MM.1S (cell line): ENCODE data around the gene SRRM1.

Experiments
- DNase-seq: peaks from one replicate; pipeline ENCODE4 v3.0.0-alpha.2; 2015
- H2AFZ ChIP-seq: fragments of 300-600 bp; sonication (generic); 2 replicates; pipeline ENCODE4 v1.6.0; 2016; ENCODE audit warnings: antibody characterized with exemption, low read length
- H3F3A ChIP-seq: fragments of 300-600 bp; sonication (generic); 2 replicates; pipeline ENCODE4 v1.6.1; 2016; ENCODE audit warnings: mild to moderate bottlenecking, antibody characterized with exemption, low read length, moderate library complexity, mixed read lengths; ENCODE audit not compliant: insufficient read depth
- H3K27ac ChIP-seq: fragments of 300-600 bp; sonication (generic); 2 replicates; pipeline ENCODE4 v1.5.1; 2016; ENCODE audit warnings: mild to moderate bottlenecking, low read length
- H3K27me3 ChIP-seq: fragments of 300-600 bp; sonication (generic); replicated peaks from 2 replicates; pipeline ENCODE4 v1.6.0; 2016; ENCODE audit warnings: low read length; ENCODE audit not compliant: insufficient read depth
- H3K36me3 ChIP-seq: fragments of 300-600 bp; sonication (generic); replicated peaks from 2 replicates; pipeline ENCODE4 v1.6.1; 2016; ENCODE audit warnings: mild to moderate bottlenecking, low read length, mixed read lengths; ENCODE audit not compliant: insufficient read depth
- H3K4me1 ChIP-seq: fragments of 300-600 bp; sonication (generic); 2 replicates; pipeline ENCODE4 v1.6.1; 2016; ENCODE audit warnings: low read length, mixed read lengths
- H3K4me2 ChIP-seq: fragments of 300-600 bp; sonication (generic); 2 replicates; pipeline ENCODE4 v1.6.0; 2016; ENCODE audit warnings: low read depth, low read length
- H3K4me3 ChIP-seq: fragments of 300-600 bp; sonication (generic); 2 replicates; pipeline ENCODE4 v1.5.1; 2016; ENCODE audit warnings: low read length, mixed read lengths
- H3K79me2 ChIP-seq: fragments of 300-600 bp; sonication (generic); 2 replicates; pipeline ENCODE4 v1.6.1; 2016; ENCODE audit warnings: mixed run types, low read length, mixed read lengths
- H3K9ac ChIP-seq: fragments of 300-600 bp; sonication (generic); 2 replicates; pipeline ENCODE4 v1.6.1; 2016; ENCODE audit warnings: low read length, mixed read lengths
- H3K9me2 ChIP-seq: fragments of 300-600 bp; sonication (generic); replicated peaks from 2 replicates; pipeline ENCODE4 v1.6.1; 2016; ENCODE audit warnings: mild to moderate bottlenecking, low read length, mixed read lengths; ENCODE audit not compliant: insufficient read depth
- H3K9me3 ChIP-seq: fragments of 300-600 bp; sonication (generic); replicated peaks from 2 replicates; pipeline ENCODE4 v1.6.1; 2016; ENCODE audit warnings: mild to moderate bottlenecking, low read length, mixed read lengths; ENCODE audit not compliant: insufficient read depth
- H4K20me1 ChIP-seq: fragments of 300-600 bp; sonication (generic); 2 replicates; pipeline ENCODE4 v1.6.1; 2016; ENCODE audit warnings: mild to moderate bottlenecking, low read length, moderate library complexity, mixed read lengths; ENCODE audit not compliant: insufficient read depth
- EZH2 ChIP-seq: fragments of 300-600 bp; sonication (generic); optimal IDR thresholded peaks from 2 replicates; pipeline ENCODE3; 2017; ENCODE audit warnings: low read depth, mild to moderate bottlenecking, antibody characterized with exemption, low read length, mixed read lengths
- EZH2phosphoT487 ChIP-seq: fragments of 300-600 bp; sonication (generic); IDR thresholded peaks from 2 replicates; pipeline ENCODE4 v1.6.1; 2018; ENCODE audit warnings: antibody characterized with exemption, low read length
- TF ChIP-seq, protein P1 (sequence below): fragments of 300-600 bp; sonication (generic); IDR thresholded peaks from 2 replicates; pipeline ENCODE4 v1.5.1; 2016; ENCODE audit warnings: antibody characterized with exemption, low read length, mixed read lengths

The SRRM1 gene, protein sequence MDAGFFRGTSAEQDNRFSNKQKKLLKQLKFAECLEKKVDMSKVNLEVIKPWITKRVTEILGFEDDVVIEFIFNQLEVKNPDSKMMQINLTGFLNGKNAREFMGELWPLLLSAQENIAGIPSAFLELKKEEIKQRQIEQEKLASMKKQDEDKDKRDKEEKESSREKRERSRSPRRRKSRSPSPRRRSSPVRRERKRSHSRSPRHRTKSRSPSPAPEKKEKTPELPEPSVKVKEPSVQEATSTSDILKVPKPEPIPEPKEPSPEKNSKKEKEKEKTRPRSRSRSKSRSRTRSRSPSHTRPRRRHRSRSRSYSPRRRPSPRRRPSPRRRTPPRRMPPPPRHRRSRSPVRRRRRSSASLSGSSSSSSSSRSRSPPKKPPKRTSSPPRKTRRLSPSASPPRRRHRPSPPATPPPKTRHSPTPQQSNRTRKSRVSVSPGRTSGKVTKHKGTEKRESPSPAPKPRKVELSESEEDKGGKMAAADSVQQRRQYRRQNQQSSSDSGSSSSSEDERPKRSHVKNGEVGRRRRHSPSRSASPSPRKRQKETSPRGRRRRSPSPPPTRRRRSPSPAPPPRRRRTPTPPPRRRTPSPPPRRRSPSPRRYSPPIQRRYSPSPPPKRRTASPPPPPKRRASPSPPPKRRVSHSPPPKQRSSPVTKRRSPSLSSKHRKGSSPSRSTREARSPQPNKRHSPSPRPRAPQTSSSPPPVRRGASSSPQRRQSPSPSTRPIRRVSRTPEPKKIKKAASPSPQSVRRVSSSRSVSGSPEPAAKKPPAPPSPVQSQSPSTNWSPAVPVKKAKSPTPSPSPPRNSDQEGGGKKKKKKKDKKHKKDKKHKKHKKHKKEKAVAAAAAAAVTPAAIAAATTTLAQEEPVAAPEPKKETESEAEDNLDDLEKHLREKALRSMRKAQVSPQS

DNA sequence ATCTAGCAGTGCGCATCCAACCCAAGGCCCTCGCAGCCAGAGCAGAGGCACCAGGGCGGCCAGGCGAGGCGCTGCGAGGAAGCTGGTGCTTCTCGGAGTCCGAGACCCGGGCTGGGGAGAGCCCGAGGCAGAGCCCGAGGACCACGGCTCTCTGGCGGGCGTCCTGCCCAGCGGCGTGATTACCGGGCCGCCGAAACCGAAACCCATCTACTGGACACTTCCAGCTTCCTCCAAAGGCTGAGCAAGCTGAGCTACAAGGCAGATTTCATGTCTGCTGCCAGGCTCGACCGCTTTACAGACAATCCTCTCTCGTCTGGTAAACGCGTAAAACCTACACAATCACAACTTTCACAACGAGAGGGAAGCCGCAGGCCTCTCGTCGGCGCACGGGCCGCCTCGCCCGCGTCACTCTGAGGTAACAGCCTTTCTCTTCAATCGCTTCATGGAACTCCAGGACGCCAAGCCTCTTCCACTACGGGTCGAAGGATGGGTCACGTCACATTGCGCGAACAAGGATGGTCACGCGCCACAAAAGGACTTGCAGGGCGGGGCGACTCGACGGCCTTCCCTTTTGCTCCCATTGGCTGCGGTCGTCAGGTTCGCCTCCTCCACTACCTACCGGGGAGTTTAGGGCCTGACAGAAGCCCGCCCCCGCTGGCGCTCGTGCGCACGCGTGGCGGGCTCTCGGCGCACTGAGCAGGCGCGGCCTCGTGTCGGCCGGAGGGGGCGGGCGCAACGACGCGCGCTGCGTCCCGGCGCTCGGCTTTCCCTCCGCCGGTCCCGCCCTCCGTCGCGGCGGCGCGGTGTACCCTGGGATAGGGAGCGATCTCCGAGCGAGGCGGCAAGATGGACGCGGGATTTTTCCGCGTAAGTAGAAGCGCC, at the start of gene SRRM1:
Gene SRRM1 (plus strand): TSS at position 822 of the 882 bp plus-strand sequence. CDS start 25 bp downstream, at position 847.
- Histone ChIP-seq H3K27me3 (no peaks in the 10 kb centered on the region), H3K36me3 (peaks cover 16% of the 10 kb centered on the region), H3K4me2 (peak within 1 kb of the TSS; percentile 92), H3K4me1 (peaks cover 26% of the 10 kb centered on the region), H3K9me2 (no peaks in the 10 kb centered on the region), H3K79me2 (peaks cover 47% of the 10 kb centered on the region), H3K9me3 (no peaks in the 10 kb centered on the region), H3K4me3 (peak within 1 kb of the TSS; percentile 97), H2AFZ (peak within 1 kb of the TSS; percentile 93), H3K27ac (peak within 1 kb of the TSS; percentile 100), H3K9ac (peak within 1 kb of the TSS; percentile 99), H3F3A (peaks cover 10% of the 10 kb centered on the region), H4K20me1 (peaks cover 18% of the 10 kb centered on the region; the same call in 1 of the 2 replicates)
- peak; percentile 100 for DNase-seq
- TF ChIP-seq, protein P1, sequence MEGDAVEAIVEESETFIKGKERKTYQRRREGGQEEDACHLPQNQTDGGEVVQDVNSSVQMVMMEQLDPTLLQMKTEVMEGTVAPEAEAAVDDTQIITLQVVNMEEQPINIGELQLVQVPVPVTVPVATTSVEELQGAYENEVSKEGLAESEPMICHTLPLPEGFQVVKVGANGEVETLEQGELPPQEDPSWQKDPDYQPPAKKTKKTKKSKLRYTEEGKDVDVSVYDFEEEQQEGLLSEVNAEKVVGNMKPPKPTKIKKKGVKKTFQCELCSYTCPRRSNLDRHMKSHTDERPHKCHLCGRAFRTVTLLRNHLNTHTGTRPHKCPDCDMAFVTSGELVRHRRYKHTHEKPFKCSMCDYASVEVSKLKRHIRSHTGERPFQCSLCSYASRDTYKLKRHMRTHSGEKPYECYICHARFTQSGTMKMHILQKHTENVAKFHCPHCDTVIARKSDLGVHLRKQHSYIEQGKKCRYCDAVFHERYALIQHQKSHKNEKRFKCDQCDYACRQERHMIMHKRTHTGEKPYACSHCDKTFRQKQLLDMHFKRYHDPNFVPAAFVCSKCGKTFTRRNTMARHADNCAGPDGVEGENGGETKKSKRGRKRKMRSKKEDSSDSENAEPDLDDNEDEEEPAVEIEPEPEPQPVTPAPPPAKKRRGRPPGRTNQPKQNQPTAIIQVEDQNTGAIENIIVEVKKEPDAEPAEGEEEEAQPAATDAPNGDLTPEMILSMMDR, result peak; percentile 32
- no peak for TF ChIP-seq EZH2phosphoT487
- TF ChIP-seq EZH2, result no peak

DNA sequence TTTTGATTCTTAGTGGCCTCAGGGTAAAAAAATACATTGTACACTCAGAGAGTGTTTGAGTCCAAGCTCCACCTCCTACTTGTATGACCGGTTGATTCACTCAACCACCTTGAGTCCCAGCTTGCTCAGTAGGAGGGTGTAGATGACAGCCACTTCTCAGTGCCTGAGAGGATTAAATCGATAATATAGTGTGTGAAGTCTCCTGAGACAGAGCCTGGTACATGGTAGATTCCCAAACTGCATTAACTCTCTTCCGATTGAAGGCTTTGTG, 48.8 kb upstream of the SRRM1 start:
- Histone ChIP-seq H3K27me3 (no peaks in the 10 kb centered on the region), H3K4me3 (no peak overlapping the region), H3K9me3 (no peaks in the 10 kb centered on the region), H3F3A (no peaks in the 10 kb centered on the region), H3K79me2 (no peaks in the 10 kb centered on the region), H3K4me2 (no peak overlapping the region), H3K36me3 (no peaks in the 10 kb centered on the region), H3K9me2 (no peaks in the 10 kb centered on the region), H4K20me1 (no peaks in the 10 kb centered on the region), H3K9ac (no peak overlapping the region), H3K27ac (no peak overlapping the region), H3K4me1 (no peaks in the 10 kb centered on the region), H2AFZ (no peak overlapping the region)
- TF ChIP-seq EZH2, result no peak
- TF ChIP-seq, protein P1, result no peak
- no peak for DNase-seq

DNA sequence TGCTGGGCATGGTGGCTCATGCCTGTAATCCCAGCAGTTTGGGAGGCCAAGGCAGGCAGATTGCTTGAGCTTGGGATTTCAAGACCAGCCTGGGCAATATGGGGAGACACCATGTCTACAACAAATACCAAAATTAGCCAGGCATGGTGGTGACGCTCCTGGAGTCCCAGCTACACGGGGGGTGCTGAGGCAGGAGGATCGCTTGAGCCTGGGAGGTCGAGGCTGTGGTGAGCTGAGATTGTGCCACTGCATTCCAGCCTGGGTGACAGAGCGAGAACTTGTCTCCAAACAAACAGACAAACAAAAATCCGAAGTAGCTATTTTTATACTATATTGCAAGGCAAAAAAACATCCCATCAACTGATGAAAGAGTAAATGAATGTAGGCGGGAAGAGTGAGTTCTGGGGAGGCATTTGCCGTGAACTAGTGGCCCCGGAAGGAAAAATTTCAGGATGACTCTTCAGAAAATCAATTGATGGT, 46.7 kb upstream of the SRRM1 start:
- Histone ChIP-seq H3K27ac (no peak overlapping the region), H3K9me3 (no peaks in the 10 kb centered on the region), H3K27me3 (no peaks in the 10 kb centered on the region), H3K9me2 (no peaks in the 10 kb centered on the region), H3K36me3 (no peaks in the 10 kb centered on the region), H3K79me2 (no peaks in the 10 kb centered on the region), H3K4me2 (no peak overlapping the region), H2AFZ (no peak overlapping the region), H3F3A (no peaks in the 10 kb centered on the region), H3K4me3 (no peak overlapping the region), H3K9ac (no peak overlapping the region), H4K20me1 (no peaks in the 10 kb centered on the region), H3K4me1 (no peaks in the 10 kb centered on the region)
- no peak for TF ChIP-seq EZH2
- TF ChIP-seq, protein P1, result no peak
- no peak for TF ChIP-seq EZH2phosphoT487
- no peak for DNase-seq
